ENCODE data around the gene CTSD.
A peak's percentile ranks its signal among the peaks of the same experiment; 100 is the strongest.
"Not testable (repeated sequence)": the region's sequence is repeated elsewhere in the genome, so short reads cannot be mapped to it uniquely, and the experiment has no call there.

The CTSD gene

DNA sequence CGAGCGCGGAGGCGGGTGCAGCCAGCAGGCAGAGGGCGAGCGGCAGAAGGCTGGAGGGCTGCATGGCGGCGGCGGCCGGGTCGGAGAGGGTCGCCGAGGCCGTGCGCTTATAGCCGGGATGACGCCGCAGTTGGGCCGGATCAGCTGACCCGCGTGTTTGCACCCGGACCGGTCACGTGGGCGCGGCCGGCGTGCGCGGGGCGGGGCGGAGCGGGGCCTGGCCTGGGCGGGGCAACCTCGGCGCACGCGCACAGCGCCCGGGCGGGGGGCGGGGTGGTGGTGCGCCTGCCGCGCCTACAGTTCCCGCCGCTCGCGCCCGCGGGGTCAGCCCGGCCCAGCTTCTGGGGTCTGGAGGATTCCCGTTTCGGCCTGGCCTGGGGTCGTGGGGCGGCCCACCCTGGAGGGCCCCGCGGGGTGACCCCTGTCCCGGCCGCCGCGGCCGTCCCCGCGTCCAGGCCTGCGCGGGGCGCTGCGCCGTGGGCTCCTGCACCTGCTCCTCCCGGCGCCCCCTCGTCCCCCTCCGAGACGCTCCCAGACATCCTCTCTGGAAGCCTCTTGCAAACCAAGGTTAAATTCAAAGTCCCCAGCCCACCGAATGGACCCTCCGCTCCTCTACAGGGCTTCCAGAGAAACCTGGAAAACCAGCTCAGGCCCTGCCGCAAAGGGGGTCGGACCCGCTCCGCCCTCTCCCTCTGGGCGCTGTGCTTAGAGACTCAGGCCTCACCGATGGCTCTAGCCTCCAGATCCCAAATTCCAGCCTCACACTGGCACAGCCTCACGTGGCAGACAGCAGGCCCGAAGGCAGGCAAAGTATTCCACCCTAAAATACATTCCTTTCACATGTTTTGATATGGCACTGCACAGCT lies at the start of gene CTSD:
TSS of gene CTSD (minus strand) at position 132 of the 866 bp plus-strand sequence. CDS start at position 64, 68 bp downstream.
- peak; percentile 33 to 85 for DNase-seq

DNA sequence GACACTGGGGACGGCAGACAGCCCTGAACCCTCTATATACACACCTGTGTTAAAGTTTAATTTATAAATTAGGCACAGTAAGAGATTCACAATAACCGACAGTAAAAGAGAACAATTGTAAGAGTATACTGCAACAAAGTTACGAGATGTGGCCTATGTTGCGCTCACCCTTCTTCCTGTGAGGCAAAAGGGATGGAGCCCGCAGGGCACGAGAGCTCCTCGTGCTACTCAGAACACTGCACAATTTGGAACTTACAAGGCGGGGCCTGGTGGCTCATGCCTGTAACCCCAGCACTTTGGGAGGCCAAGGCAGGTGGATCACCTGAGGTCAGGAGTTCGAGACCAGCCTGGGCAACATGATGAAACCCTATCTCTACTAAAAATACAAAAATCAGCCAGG lies 49.6 kb upstream of the CTSD start:
- not testable (repeated sequence) for DNase-seq

DNA sequence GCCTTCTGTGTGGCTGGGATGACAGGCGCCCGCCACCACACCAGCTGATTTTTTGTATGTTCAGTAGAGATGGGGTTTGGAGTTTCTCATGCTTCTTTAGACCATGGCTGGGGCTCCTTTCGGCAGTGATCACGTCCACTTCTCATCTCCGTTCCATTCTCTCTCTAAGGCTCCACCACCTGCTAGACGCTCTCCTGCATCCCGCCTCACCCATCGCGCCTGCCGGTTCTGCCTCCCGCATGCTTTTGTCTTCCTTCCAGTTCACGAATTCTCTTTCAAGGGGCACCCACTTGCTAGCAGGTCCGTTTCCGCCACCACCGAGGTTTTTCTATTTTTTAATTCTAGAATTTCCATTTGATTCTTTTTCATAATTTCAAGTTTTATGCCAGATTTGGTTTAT lies 49.1 kb upstream of the CTSD start:
- no peak for DNase-seq

DNA sequence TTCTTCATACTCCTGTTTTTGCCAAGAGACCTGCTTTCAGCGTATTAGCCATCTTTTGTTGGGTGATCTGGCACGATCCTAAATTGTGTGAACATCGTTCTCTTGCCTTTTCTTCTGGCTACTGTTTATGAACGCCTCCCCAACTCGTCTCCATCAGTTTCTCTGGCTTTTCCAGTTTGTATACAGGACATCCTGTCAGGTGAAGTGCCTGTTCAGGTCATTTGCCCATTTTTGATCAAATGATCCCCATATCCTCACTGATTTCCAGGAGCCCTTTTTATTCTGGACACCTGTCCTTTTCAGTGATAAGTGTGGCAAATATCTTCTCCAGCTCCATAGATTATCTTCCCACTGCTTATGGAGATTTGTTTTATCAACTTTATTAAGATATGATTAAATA lies 48.5 kb upstream of the CTSD start:
- no peak for DNase-seq

DNA sequence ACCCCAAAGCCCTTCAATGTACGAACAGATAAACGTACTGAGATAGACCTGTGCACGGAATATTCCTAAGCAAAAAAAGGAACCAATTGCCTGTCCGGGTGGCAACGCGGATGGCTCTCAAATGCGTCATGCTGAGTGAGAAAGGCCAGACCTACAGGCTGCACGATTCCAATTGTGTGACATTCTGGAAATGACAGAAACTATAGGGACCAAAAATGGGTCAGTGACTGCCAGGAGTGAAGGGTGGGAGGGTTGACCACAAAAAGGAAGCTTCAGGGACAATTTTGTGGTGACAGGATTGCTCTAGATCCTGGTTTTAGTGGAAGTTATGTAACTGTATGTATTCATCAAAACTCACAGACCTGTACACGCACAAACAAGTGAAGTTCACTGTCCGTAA lies 47.0 kb upstream of the CTSD start:
- DNase-seq, result no peak

DNA sequence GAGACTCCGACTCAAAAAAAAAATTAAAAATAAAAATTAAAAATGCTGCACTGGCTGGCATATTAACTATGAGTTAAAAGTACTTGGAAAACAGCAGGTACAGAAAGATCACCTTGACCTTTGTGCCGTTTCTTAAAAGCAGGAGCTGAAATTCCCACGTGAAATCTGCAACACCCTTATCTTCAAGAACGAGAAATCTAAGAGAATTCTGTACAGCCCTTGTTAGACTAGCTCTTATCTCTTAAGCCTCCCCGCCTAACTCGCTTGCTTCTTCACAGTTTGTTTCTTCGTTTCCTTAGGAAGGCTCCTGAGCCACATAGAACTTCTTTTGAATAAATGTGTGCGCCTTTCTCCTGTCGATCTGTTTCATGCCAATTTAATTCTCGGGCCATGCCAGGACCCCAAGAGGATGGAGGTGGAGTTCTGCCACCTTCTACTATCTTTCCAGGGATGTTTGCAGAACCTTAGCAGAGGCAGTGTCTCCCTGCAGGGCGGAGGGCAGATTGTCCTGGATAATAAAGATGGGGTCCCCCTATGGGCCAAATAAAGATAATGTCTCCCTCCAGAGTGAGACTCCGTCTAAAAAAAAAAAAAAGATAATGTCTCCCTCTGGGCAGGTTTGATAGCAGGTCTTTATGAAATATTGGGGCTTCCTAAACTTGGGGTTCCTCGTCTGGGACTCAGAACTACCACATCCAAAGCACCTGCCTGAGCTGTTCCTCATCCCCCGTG lies 43.7 kb upstream of the CTSD start:
- DNase-seq, result no peak

DNA sequence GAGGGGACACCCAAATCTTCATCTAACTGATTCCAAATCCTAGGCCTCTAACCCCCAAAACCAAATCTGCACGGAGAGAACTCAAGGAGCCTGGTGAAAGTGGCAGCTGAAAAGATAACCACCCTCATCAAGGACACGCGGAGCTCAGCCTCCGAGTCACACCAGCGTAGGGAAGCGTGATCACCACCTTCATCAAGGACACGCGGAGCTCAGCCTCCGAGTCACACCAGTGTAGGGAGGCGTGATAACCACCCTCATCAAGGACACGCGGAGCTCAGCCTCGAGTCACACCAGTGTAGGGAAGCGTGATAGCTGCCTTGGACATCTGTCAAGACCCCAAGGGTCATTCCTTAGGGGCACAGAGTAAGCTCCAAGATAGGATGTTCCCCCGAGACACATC lies 41.8 kb upstream of the CTSD start:
- no peak for DNase-seq

DNA sequence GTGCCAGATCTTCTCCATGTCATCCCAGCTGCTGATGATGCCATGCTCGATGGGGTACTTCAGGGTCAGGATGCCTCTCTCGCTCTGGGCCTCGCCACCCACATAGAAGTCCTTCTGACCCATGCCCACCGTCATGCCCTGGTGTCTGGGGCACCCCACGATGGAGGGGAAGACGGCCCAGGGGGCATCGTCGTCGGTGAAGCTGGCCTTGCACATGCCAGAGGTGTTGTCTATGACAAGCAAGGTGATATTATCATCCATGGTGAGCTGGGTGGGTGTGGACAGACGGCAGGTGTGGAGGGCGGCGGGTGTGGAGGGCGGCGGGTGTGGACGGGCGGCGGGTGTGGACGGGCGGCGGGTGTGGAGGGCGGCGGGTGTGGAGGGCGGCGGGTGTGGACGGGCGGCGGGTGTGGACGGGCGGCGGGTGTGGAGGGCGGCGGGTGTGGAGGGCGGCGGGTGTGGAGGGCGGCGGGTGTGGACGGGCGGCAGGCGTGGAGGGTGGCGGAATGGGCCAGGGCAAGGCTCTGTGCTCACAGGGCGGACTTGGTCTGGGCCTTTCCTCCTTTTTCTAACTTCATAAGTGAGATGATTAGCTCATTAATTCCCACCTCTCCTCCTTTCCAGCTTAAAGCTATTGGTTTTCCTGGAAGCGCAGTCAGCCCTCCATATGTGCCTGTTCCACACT lies 40.2 kb upstream of the CTSD start:
- DNase-seq, result not testable (repeated sequence)

DNA sequence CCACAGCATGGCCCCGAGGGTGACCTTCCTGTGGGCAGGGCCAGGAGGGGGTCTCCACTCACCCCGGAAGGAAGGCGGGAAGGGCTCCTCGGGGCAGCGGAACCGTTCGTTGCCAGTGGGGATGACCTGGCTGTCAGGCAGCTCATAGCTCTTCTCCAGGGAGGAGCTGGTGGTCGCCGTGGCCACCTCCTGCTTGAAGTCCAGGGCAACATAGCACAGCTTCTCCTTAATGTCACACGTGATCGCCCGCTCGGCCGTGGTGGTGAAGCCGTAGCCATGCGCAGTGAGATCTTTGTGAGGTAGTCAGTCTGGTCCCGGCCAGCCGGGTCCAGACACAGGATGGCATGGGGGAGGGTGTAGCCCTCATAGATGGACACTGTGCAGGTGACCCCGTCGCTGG lies 39.5 kb upstream of the CTSD start:
- DNase-seq, result no peak

DNA sequence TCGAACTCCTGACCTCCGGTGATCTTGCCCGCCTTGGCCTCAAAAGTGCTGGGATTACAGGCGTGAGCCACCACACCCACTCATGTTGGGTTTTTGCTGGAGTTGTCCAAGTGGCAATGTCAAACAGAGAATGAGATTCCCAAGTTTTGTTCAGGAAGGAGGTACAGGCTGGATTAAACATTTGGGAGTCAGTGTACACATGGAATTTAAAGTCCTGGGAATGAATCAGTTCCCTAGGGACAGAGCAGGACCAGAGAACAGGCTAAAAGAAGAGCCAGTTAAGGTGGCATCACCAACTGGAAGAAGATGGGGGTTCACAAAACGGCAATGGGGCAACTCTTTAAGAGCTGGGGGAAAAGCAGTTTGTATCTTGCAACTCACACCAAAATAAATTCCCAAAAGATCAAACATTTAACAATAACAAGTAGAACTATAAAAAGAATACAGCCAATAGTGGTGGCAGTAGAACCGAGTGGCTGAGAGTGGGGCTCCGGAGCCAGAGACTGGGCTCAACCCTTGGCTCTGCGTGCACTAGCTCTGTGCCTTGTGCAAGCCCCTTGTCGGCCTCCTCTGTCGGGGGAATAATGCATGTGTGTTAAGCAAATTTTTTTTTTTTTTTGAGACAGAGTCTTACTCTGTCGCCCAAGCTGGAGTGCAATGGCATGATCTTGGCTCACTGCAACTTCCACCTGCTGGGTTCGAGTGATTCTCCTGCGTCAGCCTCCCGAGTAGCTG lies 33.8 kb upstream of the CTSD start:
- DNase-seq, result no peak

DNA sequence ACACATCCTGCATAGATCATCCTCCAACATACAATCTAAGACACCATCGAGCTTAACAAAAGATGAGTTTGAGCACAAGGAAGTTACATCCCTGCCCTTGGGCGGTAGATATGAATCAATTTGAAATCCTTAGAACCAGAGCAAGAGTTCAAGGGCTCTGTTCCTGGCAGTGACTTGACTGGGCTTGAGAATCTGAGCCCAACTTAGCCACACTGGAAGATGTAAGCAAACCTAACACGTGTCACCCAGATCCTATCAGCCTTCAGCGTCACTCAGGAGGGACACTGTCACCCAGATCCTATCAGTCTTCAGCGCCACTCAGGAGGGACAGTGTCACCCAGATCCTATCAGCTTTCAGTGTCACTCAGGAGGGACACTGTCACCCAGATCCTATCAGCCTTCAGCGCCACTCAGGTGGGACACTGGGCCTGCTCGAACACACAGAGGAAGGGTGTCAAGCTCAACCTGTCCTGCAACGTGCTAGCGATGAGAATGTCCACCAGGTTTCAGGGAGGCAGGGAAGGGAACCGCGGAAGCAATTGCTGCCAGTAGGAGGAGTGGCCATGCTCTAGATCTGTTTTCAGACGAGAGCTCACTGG lies 32.8 kb upstream of the CTSD start:
- DNase-seq, result no peak

DNA sequence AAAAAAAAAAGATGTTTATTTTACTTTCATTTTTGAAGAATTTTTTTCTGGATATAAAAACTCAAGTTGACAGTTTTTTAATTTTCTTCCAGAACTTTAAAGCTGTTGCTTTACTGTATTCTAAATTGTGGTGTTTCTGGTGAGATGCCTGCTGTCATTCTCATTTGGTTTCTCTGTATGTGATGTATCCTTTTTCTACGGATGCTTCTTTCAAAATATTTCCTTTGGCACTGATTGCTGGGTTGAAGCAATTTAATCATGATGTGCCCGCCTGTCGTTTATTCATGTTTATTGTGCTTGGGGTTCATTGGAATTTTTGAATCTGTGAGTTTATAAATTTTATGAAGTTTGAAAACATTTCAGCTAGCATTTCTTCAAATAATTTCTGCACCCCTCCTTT lies 29.4 kb upstream of the CTSD start:
- no peak for DNase-seq

DNA sequence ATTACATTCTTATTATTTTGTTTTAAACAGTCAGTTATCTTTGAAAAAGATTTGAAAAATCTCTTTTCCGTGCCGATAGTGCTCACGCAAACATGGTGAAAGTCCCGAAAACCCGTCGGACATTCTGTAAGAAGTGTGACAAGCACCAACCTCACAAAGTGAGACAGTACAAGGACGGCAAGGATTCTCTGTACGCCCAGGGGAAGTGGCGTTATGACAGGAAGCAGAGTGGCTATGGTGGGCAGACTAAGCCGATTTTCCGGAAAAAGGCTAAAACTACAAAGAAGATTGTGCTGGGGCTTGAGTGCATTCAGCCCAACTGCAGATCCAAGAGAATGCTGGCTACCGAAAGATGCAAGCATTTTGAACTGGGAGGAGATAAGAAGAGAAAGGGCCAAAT lies 28.7 kb upstream of the CTSD start:
- DNase-seq, result no peak

DNA sequence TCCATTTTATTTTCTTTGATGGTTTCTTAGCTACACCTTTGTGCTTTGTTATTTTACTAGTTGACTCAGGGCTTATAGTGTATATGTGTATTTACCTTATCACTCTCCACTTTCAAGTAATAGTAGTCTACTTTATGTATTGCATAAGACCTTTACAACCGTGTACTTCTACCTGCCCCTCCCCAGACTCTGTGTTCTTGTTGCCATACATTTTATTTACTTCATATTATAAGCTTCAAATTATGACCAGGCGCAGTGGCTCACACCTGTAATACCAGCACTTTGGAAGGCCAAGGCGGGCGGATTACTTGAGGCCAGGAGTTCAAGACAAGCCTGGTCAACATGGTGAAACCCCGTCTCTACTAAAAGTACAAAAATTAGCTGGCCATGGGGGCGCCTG lies 28.2 kb upstream of the CTSD start:
- DNase-seq, result no peak

DNA sequence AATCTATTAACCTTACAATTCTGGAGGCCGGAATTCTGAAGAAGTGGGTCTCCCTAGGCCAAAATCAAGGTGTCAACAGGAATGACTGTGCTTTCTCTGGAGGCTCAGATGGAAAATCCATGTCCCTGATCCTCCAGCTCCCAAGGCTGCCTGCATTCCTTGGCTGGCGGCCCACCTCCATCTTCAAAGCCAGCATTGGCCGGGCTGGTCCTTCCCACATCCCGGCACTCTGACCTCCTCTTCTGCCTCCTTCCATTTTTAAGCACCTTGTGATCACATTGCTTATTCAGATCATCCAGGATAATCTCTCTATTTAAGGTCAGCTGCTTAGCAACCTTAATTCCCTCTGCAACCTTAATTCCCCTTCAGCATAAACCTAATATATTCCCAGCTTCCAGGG lies 22.7 kb upstream of the CTSD start:
- no peak for DNase-seq

DNA sequence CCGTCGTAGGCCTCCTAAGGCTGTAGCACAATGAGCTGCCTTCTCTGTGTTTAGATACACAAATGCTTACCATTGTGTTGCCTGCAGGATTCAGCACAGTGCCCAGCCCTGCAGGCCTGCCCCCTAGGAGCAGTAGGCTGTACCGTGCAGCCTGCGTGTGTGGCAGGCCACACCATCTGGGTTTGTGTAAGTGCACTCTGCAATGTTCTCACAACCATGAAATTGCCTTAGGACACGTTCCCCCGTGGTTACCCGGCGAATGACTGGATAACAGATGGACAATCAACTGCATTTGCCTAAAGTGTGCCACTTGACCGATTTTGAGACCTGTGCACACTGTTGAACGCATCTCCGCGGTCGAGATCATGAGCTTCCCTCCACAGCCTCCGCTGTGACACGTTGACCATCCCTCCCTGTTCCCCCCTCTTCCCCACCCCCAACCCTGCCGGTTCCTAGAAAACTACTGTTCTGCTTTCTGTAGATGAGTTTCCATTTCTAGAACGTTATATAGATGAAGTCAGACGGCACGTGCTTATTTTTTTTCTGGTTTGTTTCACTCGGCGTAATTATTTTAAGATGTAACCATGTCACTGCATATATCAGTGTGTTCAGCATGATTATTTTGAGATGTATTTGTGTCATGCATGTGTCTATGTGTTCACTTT lies 22.2 kb upstream of the CTSD start:
- DNase-seq, result no peak

DNA sequence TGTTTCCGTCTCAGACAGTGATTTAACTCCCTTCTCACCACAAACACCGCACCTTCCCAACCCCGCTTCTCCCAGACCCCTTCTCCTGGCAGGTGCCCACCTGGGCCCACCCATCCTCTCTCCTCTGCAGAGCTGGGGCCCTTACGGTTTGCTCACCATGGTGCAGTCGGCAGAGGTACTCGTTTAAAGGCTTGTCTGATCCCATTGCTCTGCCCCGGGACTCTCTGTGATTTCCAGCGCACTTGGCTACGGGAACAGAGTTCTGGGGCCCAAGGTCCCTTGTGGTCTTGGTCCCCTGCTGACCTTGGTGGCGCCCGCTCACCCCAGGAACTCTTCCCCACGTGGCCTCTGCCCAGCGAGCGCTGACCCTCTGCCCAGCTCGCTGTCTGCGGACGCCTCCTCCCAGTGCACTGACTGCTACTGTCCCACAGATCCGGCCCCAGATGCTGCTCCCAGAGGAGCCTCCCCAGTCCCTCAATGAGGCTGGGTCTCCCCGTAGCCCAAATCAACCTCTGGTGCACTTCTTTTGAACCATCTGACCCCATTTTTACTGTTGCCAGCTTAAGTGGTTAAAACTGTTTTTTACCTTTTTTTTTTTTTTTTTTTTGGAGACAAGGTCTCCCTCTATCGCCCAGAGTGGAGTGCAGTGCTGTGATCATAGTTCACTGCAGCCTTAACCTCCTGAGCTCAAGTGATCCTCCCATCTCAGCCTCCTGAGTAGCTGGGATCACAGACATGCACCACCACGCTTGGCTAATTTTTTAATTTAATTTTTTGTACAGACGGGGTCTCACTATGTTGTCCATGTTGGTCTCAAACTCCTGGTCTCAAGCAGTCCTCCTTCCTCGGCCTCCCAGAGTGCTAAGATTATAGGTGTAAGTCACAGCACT lies 21.3 kb upstream of the CTSD start:
- DNase-seq, result no peak

DNA sequence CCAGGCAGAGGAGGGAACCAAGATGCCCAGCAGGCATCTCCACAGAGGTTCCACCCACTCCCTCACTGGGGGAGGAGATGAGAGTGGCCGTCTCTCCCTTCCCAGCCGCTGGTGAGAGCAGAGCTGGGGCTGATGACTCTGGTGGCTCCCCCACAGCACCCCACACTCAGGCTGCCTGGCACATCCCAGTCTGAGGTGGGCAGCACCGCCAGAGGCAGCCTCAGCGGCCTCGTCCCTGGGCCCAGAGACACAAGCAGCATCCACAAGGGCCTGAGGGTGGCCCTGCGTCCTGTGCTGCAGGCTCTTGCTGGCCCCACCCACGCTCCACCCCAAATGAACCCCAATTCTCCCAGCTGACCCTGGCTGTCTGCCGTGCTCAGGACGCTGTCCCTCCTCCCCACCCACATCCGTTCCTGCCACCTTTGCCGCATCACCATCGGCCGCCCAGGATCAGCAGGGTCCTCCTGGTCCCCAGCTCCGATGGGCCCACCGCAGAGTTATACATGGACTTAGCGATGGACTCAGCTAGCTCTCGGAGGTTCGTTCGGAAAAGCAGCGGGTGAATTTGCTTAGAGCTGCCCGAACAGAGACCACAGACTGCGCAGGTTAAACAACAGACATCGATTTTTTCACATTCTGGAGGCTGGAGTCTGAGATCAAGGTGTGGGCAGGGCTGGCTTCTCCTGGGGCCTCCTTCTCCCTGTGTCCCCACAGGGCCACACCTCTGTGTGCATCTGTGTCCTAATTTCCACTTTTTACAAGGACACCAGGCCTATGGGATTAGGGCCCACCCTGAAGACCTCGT lies 20.2 kb upstream of the CTSD start:
- DNase-seq, result no peak

DNA sequence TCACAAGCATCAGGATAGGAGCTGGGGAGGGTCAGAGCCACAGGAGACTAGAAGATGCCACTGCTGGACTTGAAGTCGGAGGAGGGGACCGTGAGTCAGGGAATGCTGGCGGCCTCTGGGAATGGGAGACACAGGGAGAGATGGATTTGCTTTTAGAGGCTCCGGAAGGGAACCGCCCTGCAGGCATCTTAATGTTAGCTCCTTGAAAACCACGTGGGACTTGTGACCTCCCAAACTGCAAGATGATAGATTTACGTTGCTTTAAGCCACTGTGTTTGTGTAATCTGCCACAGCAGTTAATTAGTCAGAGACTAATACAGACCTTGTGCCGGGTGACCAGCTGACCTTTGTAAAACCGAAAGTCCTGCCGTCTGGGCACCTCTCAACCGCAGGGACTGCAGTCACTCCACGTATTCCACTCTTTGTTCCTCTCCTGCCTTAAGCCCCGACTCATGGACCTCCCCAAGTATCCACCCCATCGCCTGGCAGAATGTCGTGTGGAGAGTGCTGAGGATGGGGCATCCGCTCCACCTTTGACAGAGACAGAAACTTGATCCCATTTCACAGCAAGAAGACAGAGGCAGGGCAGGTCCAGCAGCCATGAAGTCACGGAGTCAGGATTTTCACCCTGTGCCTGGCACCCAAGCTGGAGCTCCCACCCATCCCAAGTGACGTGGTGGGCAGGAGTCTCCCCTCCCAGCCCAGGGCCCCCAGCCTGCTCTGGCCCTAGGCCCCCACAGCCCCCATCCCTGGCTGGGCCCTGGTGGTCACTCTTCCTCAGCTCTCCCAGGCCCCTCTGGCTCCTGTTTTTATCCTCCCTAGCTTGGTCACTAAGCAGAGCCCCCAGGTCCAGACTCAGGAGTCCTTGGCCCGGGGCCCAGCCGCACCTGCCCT lies 19.4 kb upstream of the CTSD start:
- DNase-seq, result no peak
